GM21825 (cell line): ENCODE data around the gene OR1A1.
"Not testable (repeated sequence)": the region's sequence is repeated elsewhere in the genome, so short reads cannot be mapped to it uniquely, and the experiment has no call there.

Source experiments
- ATAC-seq: cut with Tn5 transposase; IDR thresholded peaks from one replicate; pipeline ENCODE4 v1.9.1; 2021; ENCODE audit warnings: mild to moderate bottlenecking, moderate library complexity; ENCODE audit not compliant: unreplicated experiment

Gene OR1A1, protein sequence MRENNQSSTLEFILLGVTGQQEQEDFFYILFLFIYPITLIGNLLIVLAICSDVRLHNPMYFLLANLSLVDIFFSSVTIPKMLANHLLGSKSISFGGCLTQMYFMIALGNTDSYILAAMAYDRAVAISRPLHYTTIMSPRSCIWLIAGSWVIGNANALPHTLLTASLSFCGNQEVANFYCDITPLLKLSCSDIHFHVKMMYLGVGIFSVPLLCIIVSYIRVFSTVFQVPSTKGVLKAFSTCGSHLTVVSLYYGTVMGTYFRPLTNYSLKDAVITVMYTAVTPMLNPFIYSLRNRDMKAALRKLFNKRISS

DNA sequence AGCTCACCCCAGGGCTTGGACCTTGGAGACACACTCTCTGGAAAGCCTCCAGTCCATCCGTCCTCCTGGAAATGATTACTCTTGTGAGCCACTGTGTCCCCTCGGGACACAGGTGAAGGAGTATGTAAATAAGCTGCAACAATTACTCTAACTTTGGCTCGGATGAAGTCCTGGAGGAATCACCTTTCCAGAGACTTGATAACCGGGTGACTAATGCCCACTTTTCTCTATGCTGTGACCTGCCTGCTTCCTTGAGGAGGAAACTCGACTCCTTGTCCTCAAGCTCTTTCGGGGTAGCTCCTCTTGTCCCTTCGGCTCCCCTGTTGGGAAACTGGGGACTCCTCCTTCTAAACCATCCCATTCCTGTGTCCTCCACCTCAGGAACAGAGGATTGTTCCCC, at the start of gene OR1A1:
TSS of gene OR1A1 (plus strand) at position 301 of the 400 bp plus-strand sequence. CDS start 7,954 bp downstream, outside the sequence.
- ATAC-seq = no peak

DNA sequence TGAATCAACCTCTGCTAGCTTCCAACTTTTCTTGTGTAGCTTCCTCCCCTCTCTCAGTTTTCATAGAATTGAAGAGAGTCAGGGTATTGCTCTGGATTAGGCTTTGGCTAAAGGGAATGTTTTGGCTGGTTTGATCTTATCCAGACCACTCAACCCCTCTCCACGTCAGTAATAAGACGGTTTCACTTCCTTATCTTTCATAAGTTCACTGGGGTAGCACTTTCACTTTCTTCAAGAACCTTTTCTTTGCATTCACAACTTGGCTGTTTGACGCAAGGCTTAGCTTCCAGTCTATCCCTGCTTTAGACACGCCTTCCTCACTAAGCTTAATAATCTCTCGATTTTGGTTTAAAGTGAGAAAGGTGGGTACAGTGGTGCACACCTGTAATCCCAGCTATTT, 39.9 kb upstream of the OR1A1 start:
- no peak for ATAC-seq

DNA sequence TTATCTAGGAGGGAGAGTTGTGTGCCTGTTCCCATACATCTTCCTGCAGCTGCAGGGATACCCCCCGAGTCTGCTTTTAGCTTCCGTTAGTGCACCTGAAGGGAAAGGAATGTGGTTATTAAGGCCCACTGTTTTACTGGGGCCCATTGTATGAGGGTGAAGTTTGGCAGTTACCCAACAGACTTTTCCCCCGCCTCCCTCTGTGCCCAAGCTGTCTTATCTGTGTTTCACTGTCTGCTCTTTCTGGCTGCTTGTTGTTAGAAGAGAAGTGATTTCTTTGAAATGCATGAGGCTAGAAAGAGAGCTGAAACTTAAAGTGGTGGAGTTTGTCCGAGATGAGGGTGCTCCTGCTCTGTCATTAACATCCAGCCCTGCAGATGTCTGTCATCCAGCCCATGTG, 17.5 kb upstream of the OR1A1 start:
- ATAC-seq = no peak

DNA sequence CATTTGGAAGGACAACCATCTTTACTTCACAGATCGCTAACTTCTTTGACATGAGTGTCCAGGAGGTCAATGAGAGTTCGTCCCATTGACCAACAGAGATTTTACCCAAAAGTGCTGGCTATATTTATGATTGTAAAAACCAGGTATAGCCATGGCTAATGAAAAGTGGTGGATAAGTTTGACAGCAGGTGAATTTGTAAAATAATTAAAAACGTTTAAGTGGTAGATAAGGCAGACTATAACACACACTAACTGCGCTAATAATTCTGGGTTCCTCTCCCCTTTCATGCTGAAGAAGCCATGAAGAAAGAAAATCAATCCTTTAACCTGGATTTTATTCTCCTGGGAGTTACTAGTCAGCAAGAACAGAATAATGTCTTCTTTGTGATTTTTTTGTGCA, 10.2 kb upstream of the OR1A1 start, which contains the start of gene OR1A2:
TSS of gene OR1A2 (plus strand) at position 301 of the 400 bp plus-strand sequence. CDS start at position 301, 0 bp downstream.
- ATAC-seq = no peak

DNA sequence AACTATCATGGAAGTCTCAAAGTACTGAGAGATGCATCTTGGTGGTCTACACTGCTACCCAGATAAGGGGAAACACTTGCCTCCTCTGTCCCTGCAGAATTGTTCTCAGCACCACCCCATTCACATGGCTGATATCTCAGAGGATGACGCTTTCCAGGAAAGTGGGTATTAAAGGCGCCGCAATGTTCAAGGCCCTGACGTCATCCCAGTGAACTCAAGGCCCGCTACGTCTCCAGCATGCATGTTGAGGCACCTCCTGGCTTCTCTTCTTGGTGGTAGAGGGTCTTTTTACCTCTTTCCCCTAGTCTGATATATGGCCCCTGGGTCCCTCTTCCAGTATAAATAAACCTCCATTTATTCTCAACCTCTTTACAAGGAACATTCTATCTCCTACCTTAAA, 1.0 kb downstream of the OR1A1 start:
- no peak for ATAC-seq

DNA sequence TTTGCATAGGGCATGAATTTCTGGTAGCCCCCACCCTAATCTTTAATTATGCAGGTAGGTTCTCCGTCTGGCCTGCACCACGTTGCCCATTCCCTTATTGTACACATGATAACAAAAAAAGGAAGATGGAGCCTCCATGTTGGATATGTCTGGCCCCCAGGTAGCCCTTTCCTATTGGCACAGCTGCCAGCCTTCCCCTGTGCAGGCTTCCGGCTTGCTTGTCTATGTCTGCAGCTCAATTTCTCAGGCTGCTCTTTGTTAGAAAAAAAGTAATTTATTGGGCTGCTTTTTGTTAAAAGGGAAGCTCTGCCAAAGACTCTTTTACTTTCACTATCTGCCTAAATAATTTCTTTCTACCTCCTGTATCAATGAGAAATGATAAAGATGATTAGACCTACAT, 5.5 kb downstream of the OR1A1 start:
- ATAC-seq = no peak

DNA sequence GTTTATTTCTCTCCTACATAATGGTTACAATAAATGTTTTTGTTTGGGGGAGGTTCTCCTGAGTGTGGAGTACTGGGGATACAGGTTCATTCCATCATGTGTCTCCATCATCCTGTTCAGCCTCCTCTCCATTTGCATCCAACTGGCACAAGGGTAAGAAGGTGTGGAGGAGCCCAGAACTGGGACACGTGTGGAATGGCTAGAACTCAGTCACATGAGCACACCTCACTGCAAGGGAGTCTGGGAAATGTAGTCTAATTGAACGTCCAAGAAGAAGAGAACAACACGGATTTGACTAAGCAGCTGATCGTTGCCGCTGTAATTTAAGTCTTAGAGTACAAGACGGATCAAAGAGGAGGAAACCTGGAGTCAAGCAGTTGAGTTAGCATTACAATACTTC, 6.1 kb downstream of the OR1A1 start:
- ATAC-seq = no peak

DNA sequence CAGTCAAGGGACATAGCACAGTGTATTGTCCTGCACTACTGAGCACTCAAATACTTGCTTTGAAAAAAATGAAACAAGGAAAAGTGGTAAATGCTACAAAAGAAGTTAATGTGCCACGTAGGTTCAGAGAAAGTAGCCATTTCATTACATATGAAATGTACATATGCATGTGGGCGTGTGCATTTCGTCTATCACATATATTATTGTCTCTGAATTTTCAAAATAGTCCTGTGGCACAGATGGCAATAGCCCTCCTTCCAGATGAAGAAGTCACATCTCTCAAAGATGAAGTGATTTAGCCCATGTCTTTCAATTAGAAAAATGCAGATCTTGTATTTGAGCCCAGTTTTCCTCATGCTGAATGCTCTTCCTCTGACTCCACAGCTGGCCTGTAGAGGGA, 12.5 kb downstream of the OR1A1 start:
- not testable (repeated sequence) for ATAC-seq

DNA sequence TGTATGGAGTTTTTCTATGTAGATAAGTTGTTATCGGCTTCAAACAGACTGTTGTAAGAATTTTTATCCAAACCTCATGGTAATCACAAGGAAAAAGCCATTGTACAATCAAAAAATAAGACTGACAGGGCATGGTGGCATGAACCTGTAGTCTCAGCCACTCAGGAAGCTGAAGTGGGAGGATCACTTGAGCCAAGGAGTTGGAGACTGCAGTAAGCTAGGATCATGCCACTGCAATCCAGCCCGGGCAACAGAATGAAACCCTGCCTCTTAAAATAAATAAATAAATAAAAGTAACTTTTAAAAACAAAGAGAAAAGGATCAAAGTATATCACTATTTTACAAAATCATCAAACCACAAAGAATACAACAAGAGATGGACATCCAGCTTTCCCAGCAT, 14.4 kb downstream of the OR1A1 start:
- ATAC-seq = no peak

DNA sequence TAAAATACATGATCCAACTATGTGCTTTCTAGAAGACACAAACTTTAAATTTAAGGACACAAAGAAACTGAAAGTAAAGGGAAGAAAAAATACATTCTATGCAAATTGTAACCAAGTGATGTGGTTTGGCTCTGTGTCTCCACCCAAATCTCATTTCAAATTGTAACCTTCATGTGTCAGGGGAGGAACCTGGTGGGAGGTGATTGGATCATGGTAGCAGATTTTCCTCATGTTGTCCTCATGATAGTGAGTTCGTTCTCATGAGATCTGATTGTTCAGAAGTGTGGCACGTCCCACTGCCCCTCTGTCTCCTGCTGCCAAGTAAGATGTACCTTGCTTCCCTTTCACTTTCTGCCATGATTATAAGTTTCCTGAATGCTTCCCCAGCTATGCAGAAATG, 15.0 kb downstream of the OR1A1 start:
- ATAC-seq = no peak

DNA sequence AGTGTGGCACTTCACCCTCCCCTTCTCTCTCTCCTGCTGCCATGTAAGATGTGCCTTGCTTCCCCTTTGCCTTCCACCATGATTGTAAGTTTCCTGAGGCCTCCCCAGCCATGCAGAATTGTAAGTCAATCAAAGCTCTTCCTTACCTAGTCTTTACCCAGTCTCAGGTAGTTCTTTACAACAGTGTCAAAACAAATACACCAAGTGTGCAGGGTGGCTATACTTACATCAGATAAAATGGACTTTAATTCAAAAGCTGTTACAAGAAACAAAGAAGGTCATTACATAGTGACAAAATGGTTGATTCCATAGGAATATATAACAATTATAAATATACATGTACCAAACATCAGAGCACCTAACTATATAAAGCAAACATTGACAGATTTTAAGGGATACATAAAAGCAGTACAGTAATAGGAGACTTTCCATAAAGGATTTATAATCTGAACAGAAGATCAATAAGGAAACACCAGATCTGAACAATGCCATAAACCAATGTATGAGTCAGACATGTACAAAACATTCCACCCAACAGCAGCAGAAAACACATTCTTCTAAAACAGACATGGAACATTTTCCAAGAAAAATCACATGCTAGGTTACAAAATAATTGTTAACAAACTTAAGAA, 17.4 kb downstream of the OR1A1 start:
- ATAC-seq = not testable (repeated sequence)

DNA sequence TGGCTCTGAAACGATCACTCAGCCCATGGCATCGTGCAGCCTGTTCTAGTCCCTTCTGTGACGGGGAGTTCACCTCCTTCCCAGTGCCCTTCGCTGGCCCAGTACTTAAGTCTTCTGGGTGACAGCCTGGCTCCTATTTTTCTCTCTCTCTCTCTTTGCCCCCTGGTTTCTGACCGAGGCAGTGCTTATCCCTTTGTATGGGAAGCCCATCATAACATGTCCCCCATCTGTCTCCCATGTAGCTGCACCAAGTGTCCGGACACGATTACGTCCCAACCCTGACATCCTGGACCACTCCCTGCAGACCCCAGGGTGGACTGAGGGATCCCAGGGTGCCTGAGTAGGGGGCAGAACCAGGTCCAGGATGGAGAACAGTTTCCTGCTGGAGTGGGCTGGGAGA, 24.8 kb downstream of the OR1A1 start:
- not testable (repeated sequence) for ATAC-seq

DNA sequence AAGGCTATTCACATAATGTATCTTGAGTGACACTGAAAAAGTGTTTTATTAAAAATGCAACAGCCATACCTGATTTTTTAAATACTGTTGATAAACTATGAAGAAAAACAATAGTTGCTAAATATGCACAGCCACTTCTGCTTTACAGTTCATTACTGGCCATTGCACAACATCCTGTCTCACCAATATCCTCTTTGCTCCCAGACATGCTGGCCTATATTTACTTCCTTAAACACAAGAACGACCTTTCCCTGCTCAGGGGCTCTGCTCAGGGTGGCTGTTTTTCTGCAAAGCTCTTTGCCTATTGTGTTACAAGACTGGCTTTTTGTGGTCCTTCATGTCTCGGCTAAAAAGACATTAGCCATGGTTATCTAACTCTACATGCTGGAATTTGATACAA, 31.2 kb downstream of the OR1A1 start:
- ATAC-seq = not testable (repeated sequence)

DNA sequence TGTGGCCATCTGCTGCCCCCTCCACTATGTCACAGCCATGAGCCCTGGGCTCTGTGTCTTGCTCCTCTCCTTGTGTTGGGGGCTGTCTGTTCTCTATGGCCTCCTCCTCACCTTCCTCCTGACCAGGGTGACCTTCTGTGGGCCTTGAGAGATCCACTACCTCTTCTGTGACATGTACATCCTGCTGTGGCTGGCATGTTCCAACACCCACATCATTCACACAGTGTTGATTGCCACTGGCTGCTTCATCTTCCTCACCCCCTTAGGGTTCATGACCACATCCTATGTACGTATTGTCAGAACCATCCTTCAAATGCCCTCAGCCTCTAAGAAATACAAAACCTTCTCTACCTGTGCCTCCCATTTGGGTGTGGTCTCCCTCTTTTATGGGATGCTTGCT, 33.6 kb downstream of the OR1A1 start:
- not testable (repeated sequence) for ATAC-seq

DNA sequence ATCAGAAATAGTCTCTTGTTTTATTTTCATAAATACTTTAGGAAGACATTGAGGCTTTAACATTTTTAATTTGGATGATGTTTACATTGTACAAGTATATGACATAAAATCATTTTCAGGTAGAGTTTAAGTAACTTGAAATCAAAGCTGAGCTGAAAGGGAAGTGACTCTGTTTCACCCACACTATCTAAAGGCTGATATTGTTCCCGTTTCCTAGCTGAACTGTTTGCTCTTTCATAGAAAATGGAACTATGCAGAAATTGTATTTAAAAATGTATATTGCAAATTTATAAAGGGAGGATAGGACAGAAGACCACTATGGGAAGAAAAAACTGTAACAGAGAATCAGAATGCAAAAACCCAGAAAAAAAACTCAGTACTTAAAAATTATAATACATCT, 37.4 kb downstream of the OR1A1 start:
- ATAC-seq = not testable (repeated sequence)

DNA sequence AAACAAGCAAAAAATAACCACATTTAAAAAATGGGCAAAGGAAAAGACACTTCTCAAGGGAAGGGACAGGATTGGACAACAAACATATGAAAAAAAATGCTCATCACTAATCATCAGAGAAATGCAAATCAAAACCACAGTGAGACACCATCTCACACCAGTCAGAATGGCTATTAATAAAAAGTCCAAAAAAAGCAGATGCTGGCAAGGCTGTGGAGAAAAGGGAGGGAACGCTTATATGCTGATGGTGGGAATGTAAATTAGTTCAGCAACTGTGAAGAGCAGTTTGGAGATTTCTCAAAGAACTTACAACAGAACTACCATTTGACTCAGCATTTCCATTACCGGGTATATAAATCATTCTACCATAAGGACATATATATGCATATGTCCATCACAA, 41.5 kb downstream of the OR1A1 start:
- not testable (repeated sequence) for ATAC-seq

DNA sequence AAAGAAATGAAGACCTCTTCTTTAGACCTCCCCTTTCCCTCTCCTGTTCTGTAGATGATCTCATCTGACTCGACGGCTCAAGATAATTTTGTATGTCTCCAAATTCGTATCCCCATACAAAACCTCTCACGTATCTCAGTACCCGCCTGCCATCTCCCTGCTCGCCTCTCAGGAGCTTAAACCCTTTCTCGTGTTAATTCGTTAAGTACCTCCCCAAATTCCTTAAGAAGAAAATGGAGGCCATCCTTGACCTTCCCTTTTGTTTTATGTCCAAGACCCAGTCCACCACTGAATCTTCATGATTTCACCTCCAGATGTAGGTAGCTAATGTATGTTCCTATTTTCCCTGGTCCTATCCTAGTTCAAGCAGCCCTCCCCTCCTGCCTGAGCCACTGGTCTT, 49.1 kb downstream of the OR1A1 start:
- no peak for ATAC-seq

DNA sequence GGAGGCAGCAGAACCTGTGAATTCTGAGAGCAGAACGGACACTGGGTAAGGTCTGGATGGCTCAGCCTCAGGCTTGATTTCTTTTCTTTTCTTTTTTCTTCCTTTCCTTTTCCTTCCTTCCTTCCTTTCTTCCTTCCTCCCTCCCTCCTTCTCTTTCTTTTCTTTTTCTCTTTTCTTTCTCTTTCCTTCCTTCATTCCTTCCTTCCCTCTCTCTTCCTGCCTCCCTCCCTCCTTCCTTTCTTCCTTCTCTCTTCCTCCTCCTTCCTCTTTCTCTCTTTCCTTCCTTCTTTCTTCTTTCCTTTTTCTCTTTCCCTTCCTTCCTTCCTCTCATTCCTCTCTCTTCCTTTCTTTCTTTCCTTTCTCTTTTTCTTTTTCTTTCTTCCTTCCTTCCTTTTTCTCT, 52.7 kb downstream of the OR1A1 start:
- no peak for ATAC-seq

DNA sequence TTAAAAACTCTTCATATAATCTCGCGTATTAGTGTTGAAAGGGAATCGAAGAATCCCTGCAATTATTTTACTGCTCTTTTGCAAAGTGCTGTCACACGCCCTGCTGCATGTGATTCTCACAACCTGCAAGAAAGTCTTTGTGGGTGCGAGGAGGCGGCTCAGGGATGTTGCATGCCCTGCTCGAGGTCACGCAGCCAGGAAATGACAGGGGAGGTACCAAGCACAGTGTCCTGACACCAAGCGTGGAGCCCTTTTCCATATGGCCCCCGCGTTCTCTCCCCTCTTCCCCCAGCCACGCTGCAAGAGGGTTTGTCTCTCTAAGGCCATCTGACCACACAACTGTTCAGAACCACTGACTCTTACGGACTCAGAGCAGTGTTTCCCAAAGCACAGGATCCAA, 53.1 kb downstream of the OR1A1 start:
- no peak for ATAC-seq
